Endothelial cell of umbilical vein (primary cell): ENCODE results near the gene MBOAT2. TPM values are rescaled to one million over a fixed set of nuclear protein-coding genes. Genes with fewer than 3 reads are reported as not detected.
A peak's percentile ranks its signal among the peaks of the same experiment; 100 is the strongest.

ENCODE experiments used
- BruUV-seq: library from RNA; stranded (reverse); fragments of 400-500 nt; replicated peaks from 2 replicates; lab custom pipeline; 2021; lab: Mats Ljungman, UMichigan
- CTCF ChIA-PET: fragments of 300-600, 350-600 bp; sonication (Branson Sonifier 250); formaldehyde crosslinking; loops from one replicate; lab custom pipeline; 2021; ENCODE audit warnings: antibody characterized with exemption, inconsistent platforms; lab: Charles Lee
- POLR2A ChIA-PET: fragments of 300-600, 350-600 bp; sonication (Branson Sonifier 250); formaldehyde crosslinking; loops from one replicate; lab custom pipeline; 2021; ENCODE audit warnings: antibody characterized with exemption, inconsistent platforms; lab: Charles Lee
- DNase-seq: peaks from one replicate; pipeline ENCODE4 v3.0.0-alpha.2; 2011; ENCODE audit warnings: low read depth, low spot score
- FAIRE-seq: peaks from 2 replicates; lab custom pipeline; 2011; peaks lifted over from hg19 to GRCh38; lab: Jason Lieb, UNC
- H2AFZ ChIP-seq: 2 replicates; pipeline ENCODE4 v1.6.0; 2012; ENCODE audit warnings: low read depth, low read length, control low read depth, inconsistent platforms
- H3K27ac ChIP-seq: 2 replicates; pipeline ENCODE4 v1.5.1; 2011; ENCODE audit warnings: low read depth, mild to moderate bottlenecking, control low read depth, low read length, moderate library complexity; ENCODE audit not compliant: insufficient read depth
- H3K27me3 ChIP-seq, 2 experiments: 2 replicates each; pipeline versions ENCODE4 v1.6.0 to v1.6.1; 2011; ENCODE audit warnings: low read length in 2 of 2, mixed read lengths in 1 of 2; ENCODE audit not compliant: control insufficient read depth in 2 of 2, insufficient read depth in 2 of 2
- H3K36me3 ChIP-seq, 2 experiments: 2 replicates in 1 of 2; 3 replicates in 1 of 2; pipeline ENCODE4 v1.5.1; 2011; ENCODE audit warnings: low read length in 2 of 2, mild to moderate bottlenecking in 1 of 2, moderate library complexity in 1 of 2; ENCODE audit not compliant: control insufficient read depth in 2 of 2, insufficient read depth in 2 of 2; ENCODE audit errors: extremely low read depth in 1 of 2
- H3K4me1 ChIP-seq: 3 replicates; pipeline ENCODE4 v1.5.1; 2011; ENCODE audit warnings: mild to moderate bottlenecking, low read length; ENCODE audit not compliant: control insufficient read depth, insufficient read depth; ENCODE audit errors: extremely low read depth
- H3K4me2 ChIP-seq: 2 replicates; pipeline ENCODE4 v1.6.1; 2011; ENCODE audit warnings: low read length, control low read depth, mixed read lengths; ENCODE audit not compliant: insufficient read depth
- H3K4me3 ChIP-seq, 3 experiments: fragments of 200-600 bp in 1 of 3; sonication (generic), shearing (Covaris generic) in 1 of 3; replicated peaks in 1 of 3; 2 replicates each; pipeline ENCODE4 v1.5.1; 2011 to 2016; ENCODE audit warnings: control low read depth in 3 of 3, low read length in 3 of 3, mild to moderate bottlenecking in 2 of 3, inconsistent platforms in 1 of 3, low read depth in 1 of 3, moderate library complexity in 1 of 3; ENCODE audit not compliant: insufficient read depth in 1 of 3
- H3K79me2 ChIP-seq: 2 replicates; pipeline ENCODE4 v1.6.0; 2012; ENCODE audit warnings: low read length, inconsistent platforms; ENCODE audit not compliant: control insufficient read depth, insufficient read depth
- H3K9ac ChIP-seq: replicated peaks from 2 replicates; pipeline ENCODE3; 2011; ENCODE audit warnings: low read length, control low read depth; ENCODE audit not compliant: insufficient read depth; ENCODE audit errors: extremely low read depth
- H3K9me1 ChIP-seq: replicated peaks from 3 replicates; pipeline ENCODE4 v1.6.0; 2011; ENCODE audit warnings: mild to moderate bottlenecking, low read length; ENCODE audit not compliant: control insufficient read depth, insufficient read depth; ENCODE audit errors: extremely low read depth
- H3K9me3 ChIP-seq: replicated peaks from 2 replicates; pipeline ENCODE4 v1.5.1; 2012; ENCODE audit warnings: low read length, inconsistent platforms; ENCODE audit not compliant: control insufficient read depth, insufficient read depth
- H4K20me1 ChIP-seq: replicated peaks from 2 replicates; pipeline ENCODE3; 2011; ENCODE audit warnings: mild to moderate bottlenecking, low read length; ENCODE audit not compliant: control insufficient read depth, insufficient read depth; ENCODE audit errors: extremely low read depth
- EZH2 ChIP-seq: IDR thresholded peaks from 2 replicates; pipeline ENCODE4 v1.6.1; 2012; ENCODE audit warnings: borderline replicate concordance, low read depth, mild to moderate bottlenecking, moderate library complexity, low read length, inconsistent platforms; ENCODE audit not compliant: severe bottlenecking
- FOS ChIP-seq: IDR thresholded peaks from 2 replicates; pipeline ENCODE4 v1.6.1; 2011; ENCODE audit warnings: mild to moderate bottlenecking, low read length, moderate library complexity, borderline replicate concordance; ENCODE audit not compliant: insufficient read depth
- GATA2 ChIP-seq: IDR thresholded peaks from 2 replicates; pipeline ENCODE4 v1.7.0; 2011; ENCODE audit warnings: low read depth, mild to moderate bottlenecking, moderate library complexity, mixed read lengths, low read length; ENCODE audit not compliant: insufficient read length, insufficient read depth
- JUN ChIP-seq: IDR thresholded peaks from 2 replicates; pipeline ENCODE4 v1.6.1; 2011; ENCODE audit warnings: borderline replicate concordance, low read depth; ENCODE audit not compliant: insufficient read length, insufficient read depth
- MYC ChIP-seq: IDR thresholded peaks from one replicate; pipeline ENCODE4 v1.6.1; 2011; ENCODE audit warnings: mild to moderate bottlenecking, low read depth, low read length
- POLR2A ChIP-seq: IDR thresholded peaks from 2 replicates; pipeline ENCODE4 v1.6.1; 2012; ENCODE audit warnings: low read depth, mild to moderate bottlenecking, control low read depth, low read length
- POLR2AphosphoS5 ChIP-seq: IDR thresholded peaks from 2 replicates; pipeline ENCODE4 v1.6.1; 2012; ENCODE audit warnings: low read depth, mild to moderate bottlenecking, control low read depth, low read length, moderate library complexity; ENCODE audit not compliant: insufficient read depth
- dilution Hi-C: fragments of 300-500 bp; cut with MboI; formaldehyde crosslinking; loops from one replicate; pipeline ENCODE4 v1.15.0; 2019; ENCODE audit warnings: low sequenced_read_pairs; ENCODE audit not compliant: extremely low pct_ligation_motif_present
- intact Hi-C: fragments of 100-400 bp; cut with micrococcal nuclease; formaldehyde crosslinking; loops from one replicate; pipeline ENCODE4 v1.10.0; 2022
- polyA plus RNA-seq, 4 experiments: library from polyadenylated mRNA; depleted of rRNA in 3 of 4; stranded (reverse) in 3 of 4; unstranded in 1 of 4; fragments of >200 nt; gene quantifications; 2 replicates each; pipeline versions ENCODE4 v1.2.1 to v1.2.3, GENCODE V29; 2011 to 2012; ENCODE audit warnings: missing spikeins in 1 of 4
- total RNA-seq: library from RNA; stranded (reverse); gene quantifications from 2 replicates; pipeline ENCODE4 v1.2.3, GENCODE V29; 2021
- TF ChIP-seq, protein P1 (sequence below), 2 donors: IDR thresholded peaks; 1 replicate in 1 of 2; 2 replicates in 1 of 2; pipeline ENCODE4 v1.5.1; 2011; ENCODE audit warnings: low read length in 2 of 2, mild to moderate bottlenecking in 2 of 2, moderate library complexity in 2 of 2, control low read depth in 1 of 2, inconsistent platforms in 1 of 2, low read depth in 1 of 2; ENCODE audit not compliant: insufficient read depth in 1 of 2; ENCODE audit errors: extremely low read depth in 1 of 2
- TF ChIP-seq, protein P2 (sequence below): IDR thresholded peaks from 2 replicates; pipeline ENCODE4 v1.6.1; 2011; ENCODE audit not compliant: insufficient read depth, insufficient read length

The MBOAT2 gene
- total and polyA plus RNA-seq, 2 donors (not counting 3 experiments of a cell fraction or from before 2014, with no cell fraction given), result 10.9 to 22.1 TPM

DNA sequence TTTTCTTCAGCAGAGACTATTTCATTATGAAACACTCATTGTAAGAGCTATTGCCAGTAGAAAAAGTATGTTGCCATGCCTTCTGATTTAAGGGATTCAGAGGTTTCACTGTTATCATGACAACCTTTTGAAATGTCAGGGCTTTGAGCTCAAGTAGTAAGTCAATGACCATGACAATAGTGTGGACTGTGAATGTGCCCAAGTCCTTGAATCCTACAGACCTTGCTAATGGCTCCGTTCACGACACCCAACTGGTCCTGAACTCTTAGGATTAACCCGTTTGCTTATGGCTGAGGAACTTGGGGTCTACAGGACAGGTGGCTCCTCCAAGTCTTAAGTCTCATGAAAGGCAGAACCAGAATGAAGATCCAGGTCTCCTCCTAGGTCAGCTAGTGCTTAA, 148.5 kb downstream of the MBOAT2 start:
- no peak overlapping the region for H3K4me2 ChIP-seq
- H3K9ac ChIP-seq, result no peak overlapping the region
- POLR2A ChIA-PET, result no interaction called here
- intact Hi-C loops (no loop called here), dilution Hi-C loops (no loop called here)
- H3K27ac ChIP-seq, result no peak overlapping the region
- DNase-seq (no peak), FAIRE-seq (peak; percentile 12)
- BruUV-seq, result no TSS peak
- H3K79me2 ChIP-seq, result no peaks in the 10 kb centered on the region
- H3K4me1 ChIP-seq, result no peaks in the 10 kb centered on the region
- no peaks in the 10 kb centered on the region for H3K9me1 ChIP-seq
- TF ChIP-seq, protein P1, sequence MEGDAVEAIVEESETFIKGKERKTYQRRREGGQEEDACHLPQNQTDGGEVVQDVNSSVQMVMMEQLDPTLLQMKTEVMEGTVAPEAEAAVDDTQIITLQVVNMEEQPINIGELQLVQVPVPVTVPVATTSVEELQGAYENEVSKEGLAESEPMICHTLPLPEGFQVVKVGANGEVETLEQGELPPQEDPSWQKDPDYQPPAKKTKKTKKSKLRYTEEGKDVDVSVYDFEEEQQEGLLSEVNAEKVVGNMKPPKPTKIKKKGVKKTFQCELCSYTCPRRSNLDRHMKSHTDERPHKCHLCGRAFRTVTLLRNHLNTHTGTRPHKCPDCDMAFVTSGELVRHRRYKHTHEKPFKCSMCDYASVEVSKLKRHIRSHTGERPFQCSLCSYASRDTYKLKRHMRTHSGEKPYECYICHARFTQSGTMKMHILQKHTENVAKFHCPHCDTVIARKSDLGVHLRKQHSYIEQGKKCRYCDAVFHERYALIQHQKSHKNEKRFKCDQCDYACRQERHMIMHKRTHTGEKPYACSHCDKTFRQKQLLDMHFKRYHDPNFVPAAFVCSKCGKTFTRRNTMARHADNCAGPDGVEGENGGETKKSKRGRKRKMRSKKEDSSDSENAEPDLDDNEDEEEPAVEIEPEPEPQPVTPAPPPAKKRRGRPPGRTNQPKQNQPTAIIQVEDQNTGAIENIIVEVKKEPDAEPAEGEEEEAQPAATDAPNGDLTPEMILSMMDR (IDR thresholded peaks at IDR 0.05; ENCODE audit: extremely low read depth in 1 of 2, insufficient read depth in 1 of 2, low read depth in 1 of 2, low read length in 2 of 2), result no peak
- no peak for TF ChIP-seq JUN
- TF ChIP-seq, protein P2, sequence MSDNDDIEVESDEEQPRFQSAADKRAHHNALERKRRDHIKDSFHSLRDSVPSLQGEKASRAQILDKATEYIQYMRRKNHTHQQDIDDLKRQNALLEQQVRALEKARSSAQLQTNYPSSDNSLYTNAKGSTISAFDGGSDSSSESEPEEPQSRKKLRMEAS, result no peak
- no peak for TF ChIP-seq GATA2
- TF ChIP-seq POLR2A, result no peak
- no peak for TF ChIP-seq MYC
- TF ChIP-seq POLR2AphosphoS5, result no peak
- TF ChIP-seq FOS, result no peak
- no peak for TF ChIP-seq EZH2
- H4K20me1 ChIP-seq, result no peaks in the 10 kb centered on the region
- no peak overlapping the region for H2AFZ ChIP-seq
- no peak overlapping the region for H3K4me3 ChIP-seq
- no peaks in the 10 kb centered on the region for H3K27me3 ChIP-seq
- no peaks in the 10 kb centered on the region for H3K9me3 ChIP-seq
- H3K36me3 ChIP-seq, result no peaks in the 10 kb centered on the region
- CTCF ChIA-PET, result interaction anchor here (0.8 kb wide), 1 partner anchor 10 kb away, joined by 3 read pairs; no protein-coding TSS in a partner anchor
